Activated CD4-positive, alpha-beta T cell treated with anti-CD3 and anti-CD28 coated beads, Interleukin-2, Interleukin-6, amounts not matched to agents 100 ng/mL and 50 ng/mL, durations not matched to agents 16 hours and 8 hours (primary cell): ENCODE data around the gene SLC24A2.
"Not testable (repeated sequence)": the region's sequence is repeated elsewhere in the genome, so short reads cannot be mapped to it uniquely, and the experiment has no call there.

Source experiments
- DNase-seq: peaks from one replicate; pipeline ENCODE4 v3.0.0-alpha.2; 2020

The SLC24A2 gene

GRCh38 chr9:19788614-19789271 is at the start of gene SLC24A2:
Gene SLC24A2 (minus strand): TSS chr9:19789037.
- DNase-seq, result no peak

- DNase-seq, result not testable (repeated sequence)
Observed at GRCh38 chr9:19833331-19833730, 44.5 kb upstream of the SLC24A2 start.

GRCh38 chr9:19830796-19831195 is 42.0 kb upstream of the SLC24A2 start:
- DNase-seq, result no peak

DNA sequence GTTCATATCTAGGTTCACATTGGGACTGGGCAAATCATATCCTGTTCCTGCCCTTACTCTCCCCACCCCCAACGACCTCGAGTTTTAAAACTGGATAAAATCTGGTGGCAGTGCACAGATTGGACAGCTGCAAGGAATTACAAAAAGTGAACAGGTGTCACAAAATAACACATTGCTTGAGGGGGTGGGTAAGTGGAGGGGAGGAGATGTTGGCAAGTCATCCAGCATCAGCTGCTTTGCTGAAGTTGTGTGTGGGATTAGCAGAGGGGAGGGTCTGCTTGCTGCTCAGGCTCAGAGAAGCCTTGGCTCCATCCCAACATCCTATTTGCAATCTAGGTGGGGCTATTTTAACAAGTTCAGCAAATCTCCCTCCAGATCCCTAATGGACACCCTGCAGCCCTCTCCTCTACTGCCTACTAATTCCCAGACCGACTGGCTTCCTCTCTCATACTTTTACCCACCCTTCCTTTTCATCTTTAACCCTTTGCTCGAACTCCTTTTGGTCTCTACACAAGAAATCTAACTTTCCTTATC is 39.8 kb upstream of the SLC24A2 start:
- no peak for DNase-seq

GRCh38 chr9:19816769-19817168 is 27.9 kb upstream of the SLC24A2 start:
- no peak for DNase-seq

GRCh38 chr9:19812194-19812593 is 23.4 kb upstream of the SLC24A2 start:
- no peak for DNase-seq

DNA sequence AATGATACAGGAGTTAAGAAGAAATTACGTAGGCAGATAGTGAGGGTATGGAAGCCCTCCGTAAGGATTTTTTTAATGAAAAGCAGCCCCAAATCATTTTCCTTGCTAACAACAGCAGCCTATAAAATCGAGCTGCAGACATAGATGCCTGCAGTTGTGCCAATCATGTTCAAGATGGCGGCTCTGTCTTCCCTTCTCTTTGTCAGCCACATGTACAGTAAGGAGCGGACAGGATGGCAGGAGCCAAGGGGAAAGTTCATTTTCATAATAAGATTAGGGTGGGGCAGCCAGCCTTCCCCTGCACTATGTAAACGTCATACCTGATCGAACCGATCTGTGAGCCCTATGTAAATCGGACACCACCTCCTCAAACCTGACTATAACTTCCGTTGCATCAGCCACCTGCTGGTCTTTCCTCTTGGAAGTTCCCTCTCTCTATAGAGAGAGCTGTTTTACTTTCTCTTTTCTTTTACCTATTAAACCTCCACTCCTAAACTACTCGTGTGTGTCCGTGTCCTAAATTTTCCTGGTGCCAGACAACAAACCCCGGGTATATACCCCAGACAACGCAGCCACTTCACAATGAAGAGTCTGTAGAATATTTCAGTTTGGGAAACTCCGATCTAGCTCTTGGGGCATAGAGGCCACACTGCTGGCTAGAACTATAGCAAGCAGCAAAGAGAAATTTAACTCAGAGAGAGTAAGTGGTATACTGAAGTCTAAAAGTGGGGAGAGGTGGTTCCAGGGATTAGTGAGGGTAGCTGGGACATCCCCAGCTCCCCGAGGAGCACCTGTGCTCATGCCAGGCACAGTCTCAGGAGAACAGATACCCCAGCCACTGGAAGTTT is 20.8 kb upstream of the SLC24A2 start:
- no peak for DNase-seq

DNA sequence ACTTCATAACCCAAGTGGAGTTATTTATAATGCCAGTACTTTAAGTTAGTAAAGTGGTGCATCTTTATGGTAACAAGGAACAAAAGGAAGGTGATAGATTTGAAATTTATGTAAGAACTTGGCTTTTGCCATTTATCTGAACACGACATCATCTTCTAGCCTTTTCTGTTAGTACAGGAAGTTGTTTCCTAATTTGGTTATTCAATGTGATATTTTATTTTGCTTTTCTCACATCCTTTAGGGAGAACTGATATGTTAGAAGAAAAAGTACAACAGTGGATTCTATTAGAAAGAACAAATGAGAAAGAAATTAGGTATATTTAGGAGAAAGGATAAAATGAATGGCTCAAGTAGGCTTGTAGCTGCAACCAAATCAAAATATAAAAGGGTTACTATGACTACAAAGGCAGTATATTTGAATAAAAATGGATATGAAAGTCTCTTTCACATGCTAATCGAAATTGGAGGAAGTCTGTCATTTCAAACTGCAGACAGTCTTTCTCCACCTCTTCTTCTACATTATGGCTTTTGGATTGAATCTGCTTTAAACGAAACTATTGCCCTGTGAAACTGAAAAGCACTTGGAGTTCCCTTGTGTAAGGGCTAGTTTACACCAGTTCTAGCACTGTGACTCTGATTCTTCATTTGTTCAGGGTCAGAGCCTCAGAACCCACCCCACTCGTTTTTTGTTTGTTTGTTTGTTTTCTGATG is 18.5 kb upstream of the SLC24A2 start:
- DNase-seq, result no peak

- DNase-seq, result no peak
Observed at GRCh38 chr9:19804431-19804830, 15.6 kb upstream of the SLC24A2 start.

DNA sequence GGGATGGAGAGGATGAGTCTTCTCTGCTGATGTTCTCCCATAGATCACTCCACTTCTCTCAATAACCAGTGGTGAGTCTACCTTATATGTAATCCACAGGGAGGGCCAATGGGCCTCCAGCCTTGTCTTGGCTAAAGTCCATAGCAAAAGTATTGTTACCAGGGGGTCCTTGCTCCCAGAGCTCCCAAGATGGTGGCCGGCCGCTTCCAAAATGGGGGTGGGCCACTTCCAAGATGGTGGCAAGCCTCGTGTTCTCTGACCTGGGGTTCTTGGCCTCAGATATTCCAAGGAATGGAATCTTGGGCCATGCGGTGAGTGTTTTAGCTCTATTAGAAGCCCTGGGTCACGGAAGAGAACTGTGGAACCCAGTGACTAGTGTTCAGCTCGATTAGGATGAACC is 12.0 kb upstream of the SLC24A2 start:
- DNase-seq, result no peak

DNA sequence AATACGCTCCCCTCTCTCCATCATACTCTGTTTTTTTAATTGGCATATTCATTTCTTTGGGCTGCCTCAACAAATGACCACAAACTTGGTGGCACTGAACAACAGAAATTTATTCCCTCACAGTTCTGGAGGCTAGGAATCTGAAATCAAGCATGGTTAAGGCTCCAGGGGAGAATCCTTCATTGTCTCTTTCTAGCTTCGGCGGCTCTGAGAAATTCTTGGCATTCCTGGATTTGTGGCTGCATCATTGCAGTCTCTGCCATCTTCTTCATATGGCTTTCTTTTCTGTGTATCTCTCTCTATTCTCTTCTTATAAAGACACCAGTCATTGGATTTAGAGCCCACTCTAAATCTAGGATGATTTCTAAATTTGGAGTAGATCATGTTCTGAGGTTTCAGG is 10.9 kb upstream of the SLC24A2 start:
- no peak for DNase-seq

DNA sequence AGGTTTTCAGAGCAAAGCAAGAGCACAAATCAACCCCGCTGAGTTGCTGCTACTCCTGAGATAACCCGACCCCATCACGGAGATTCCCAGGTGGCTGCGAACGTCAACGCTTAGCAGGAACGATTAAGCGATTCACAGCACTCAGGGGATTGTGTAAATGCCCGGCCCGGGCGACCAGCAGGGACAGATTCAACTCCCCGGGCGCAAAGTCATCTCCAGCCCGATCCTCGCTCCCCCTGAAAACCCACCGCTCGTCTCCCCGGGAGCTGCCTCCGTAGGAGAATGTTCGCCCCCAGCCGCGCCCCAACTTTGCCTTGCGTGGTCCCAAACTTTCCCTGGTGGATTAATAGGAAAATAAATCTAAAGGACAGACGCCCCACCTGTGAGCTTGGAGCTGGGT is 685 bp downstream of the SLC24A2 start:
- DNase-seq, result no peak

- DNase-seq, result no peak
Observed at GRCh38 chr9:19787672-19788071, 1.2 kb downstream of the SLC24A2 start.

DNA sequence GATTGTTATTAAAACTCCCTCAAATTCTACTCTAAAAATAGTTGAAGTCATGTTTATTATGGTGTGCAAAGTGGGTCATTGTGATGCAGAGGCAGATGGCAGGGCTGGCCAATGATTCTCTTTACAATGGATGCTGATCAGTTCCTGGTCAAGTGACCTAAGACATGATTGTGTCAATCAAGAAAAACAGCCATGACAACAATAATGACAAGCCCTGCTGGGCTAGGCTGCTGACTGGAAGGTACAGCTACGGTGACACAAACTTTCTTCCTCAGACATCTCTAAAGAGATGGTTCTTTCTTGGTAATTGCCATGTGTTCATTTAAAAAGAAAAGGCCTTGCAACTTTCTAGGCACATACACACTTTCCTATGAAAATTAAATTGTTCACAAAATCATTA is 3.6 kb downstream of the SLC24A2 start:
- DNase-seq, result no peak

DNA sequence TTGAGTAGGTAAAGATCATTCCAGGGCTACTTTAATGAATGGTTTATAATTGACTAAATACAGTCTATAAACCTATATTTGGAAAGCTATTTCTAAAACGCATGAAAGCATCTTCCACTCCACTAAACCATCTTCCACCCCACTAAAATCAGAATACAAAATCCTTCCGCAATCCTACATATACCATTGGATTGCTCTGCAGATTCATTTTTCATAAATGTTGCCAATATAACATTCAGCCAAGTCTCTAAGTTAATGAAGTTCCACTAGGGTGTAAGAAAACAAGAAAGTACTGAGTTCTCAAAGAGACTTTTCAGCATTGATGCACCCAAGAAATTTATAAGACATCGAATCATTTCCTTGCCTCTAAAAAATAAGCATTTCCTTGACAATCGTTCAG is 4.7 kb downstream of the SLC24A2 start:
- DNase-seq, result no peak

GRCh38 chr9:19783500-19783899 is 5.3 kb downstream of the SLC24A2 start:
- no peak for DNase-seq

GRCh38 chr9:19782005-19782404 is 6.8 kb downstream of the SLC24A2 start:
- no peak for DNase-seq

DNA sequence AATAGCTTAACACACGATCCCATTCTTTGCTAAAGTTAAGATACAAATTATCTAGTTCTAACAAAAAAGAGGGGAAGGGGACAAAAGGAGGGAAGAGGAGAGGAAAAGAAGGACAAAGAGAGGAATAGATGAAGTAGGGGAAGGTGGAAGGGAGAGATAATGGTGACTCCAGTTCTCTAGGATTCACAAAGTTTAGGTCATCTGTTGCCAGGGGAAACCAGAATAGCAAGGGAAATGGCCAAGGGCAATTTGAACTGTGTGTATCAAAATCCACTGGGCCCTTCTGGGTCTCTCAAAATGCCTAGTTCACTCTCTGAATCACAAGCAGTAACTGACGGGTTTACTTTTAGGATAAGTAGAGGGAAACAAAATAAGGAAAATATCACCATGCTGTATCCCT is 7.6 kb downstream of the SLC24A2 start:
- DNase-seq, result no peak

- no peak for DNase-seq
Observed at GRCh38 chr9:19771446-19771845, 17.4 kb downstream of the SLC24A2 start.

GRCh38 chr9:19770973-19771372 is 17.9 kb downstream of the SLC24A2 start:
- no peak for DNase-seq

DNA sequence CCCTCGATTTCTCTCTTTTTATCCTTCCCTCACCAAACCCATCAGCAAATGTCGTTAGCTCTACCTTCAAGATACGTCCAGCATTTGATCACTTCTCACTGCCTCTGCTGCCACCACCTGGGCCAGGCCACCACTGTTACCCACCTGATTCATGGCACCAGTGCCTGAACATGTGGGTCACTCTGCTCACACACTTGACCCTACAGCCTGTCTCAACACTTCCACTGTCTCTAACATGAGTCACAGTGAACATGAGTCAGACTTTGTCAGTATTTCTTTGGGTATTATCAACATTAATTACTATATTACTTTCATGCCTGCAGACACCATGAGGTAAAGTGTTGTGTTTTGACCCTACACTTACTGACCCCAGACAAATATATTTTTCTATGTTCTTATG is 19.6 kb downstream of the SLC24A2 start:
- DNase-seq, result no peak

DNA sequence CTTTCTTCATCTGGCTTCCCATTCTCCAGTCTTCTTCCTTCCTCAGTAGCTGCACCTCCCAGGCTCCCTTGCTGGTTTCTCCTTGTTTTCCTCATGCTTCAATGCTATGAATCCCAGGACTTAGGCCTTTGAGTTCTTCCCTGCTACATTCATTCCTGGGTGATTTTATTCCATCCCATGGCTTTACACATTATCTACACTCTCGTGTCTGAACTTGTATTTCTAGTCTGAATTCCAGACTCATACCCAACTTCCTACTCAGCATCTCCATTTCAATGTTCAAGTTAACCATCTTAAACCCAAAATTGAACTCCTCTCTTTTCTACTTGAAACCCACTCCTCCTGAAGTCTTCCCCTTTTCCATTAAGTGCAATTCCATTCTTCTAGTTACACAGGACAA is 20.0 kb downstream of the SLC24A2 start:
- DNase-seq, result no peak

GRCh38 chr9:19759066-19759465 is 29.8 kb downstream of the SLC24A2 start:
- DNase-seq, result no peak

GRCh38 chr9:19757745-19758144 is 31.1 kb downstream of the SLC24A2 start:
- DNase-seq, result no peak
